Measurements from ENCODE around the gene TSPAN8. TPM values are rescaled to one million over a fixed set of nuclear protein-coding genes. Genes with fewer than 3 reads are reported as not detected.

TSPAN8 gene
- total RNA-seq, 6 donors from 2014 or later = 10.8 to 26.3 (median 13.7) TPM

DNA sequence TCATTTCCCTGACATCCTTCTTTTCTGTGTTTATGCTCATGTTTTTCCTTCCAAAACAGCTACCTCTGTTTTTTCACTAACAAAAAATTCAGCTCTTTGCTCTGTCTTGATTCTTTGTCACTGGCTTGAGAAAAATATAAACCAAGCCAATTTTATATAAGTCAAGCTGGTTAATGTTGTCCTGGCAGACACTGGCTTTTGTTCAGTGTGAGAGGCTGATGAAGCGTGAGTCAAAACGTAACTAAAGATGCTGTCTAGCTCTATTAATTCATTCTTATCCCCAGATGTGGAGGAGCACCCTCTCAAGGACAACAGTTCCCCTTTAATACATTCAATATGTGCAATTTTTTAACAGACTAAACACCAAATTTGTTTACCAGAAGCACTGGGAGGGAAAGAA is 15.8 kb downstream of the TSPAN8 start:
- Histone ChIP-seq H3K9me3 (no peaks in the 10 kb centered on the region), H3K27ac (peak overlapping the region; percentile 16 to 67 (median 56)), H3K36me3 (no peaks in the 10 kb centered on the region), H3K27me3 (no peaks in the 10 kb centered on the region), H3K4me1 (peaks cover 0 to 8% (median 7%) of the 10 kb centered on the region in 4 donors), H3K4me3 (no peak overlapping the region)
- TF ChIP-seq POLR2A (IDR thresholded peaks at IDR 0.05) (no peak), POLR2AphosphoS5 (IDR thresholded peaks at IDR 0.05) (no peak), EP300 (IDR thresholded peaks at IDR 0.05) (no peak)
- TF ChIP-seq, protein P1, sequence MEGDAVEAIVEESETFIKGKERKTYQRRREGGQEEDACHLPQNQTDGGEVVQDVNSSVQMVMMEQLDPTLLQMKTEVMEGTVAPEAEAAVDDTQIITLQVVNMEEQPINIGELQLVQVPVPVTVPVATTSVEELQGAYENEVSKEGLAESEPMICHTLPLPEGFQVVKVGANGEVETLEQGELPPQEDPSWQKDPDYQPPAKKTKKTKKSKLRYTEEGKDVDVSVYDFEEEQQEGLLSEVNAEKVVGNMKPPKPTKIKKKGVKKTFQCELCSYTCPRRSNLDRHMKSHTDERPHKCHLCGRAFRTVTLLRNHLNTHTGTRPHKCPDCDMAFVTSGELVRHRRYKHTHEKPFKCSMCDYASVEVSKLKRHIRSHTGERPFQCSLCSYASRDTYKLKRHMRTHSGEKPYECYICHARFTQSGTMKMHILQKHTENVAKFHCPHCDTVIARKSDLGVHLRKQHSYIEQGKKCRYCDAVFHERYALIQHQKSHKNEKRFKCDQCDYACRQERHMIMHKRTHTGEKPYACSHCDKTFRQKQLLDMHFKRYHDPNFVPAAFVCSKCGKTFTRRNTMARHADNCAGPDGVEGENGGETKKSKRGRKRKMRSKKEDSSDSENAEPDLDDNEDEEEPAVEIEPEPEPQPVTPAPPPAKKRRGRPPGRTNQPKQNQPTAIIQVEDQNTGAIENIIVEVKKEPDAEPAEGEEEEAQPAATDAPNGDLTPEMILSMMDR (IDR thresholded peaks at IDR 0.05) = no peak
- WGBS, 2 donors = 74 to 81% methylated on average over 2 of the region's 2 CpGs
- ATAC-seq (ENCODE audit: low FRiP score in 2 of 2) (no peak), DNase-seq (no peak)

DNA sequence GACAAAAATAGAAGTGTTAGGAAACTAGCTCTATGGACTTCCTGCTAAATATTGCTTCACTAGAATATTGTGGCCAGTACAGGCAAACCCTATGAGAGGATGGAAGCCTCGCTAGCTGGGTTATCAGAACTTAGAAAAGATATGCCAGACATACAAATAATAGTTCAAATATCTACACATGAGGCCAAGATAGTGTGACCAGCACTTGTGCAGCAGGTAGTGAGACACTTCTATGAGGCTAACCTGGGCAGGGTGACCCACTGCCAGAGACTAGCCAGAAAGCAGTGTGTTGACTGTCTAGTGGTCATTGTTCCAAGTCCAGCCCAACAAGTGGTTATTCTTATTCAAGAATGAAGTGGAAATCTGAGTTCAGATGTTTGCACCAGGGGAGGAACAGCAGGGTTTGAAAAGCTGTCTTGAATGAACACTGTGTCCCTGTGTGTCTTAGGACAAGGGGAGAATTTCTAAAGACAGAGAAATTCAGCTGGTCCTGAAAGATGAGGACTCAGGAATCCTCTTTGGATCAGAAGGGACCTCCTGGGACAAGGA is 16.3 kb downstream of the TSPAN8 start:
- Histone ChIP-seq H3K36me3 (no peaks in the 10 kb centered on the region), H3K9me3 (no peaks in the 10 kb centered on the region), H3K27ac (peak overlapping the region; percentile 16 to 67 (median 56)), H3K27me3 (no peaks in the 10 kb centered on the region), H3K4me3 (no peak overlapping the region), H3K4me1 (peaks cover 0 to 8% (median 7%) of the 10 kb centered on the region in 4 donors)
- DNase-seq (no peak), ATAC-seq (ENCODE audit: low FRiP score in 2 of 2) (no peak)
- WGBS, 2 donors = 63 to 65% methylated on average over 1 of the region's 1 CpG
- TF ChIP-seq, protein P1 (IDR thresholded peaks at IDR 0.05) = no peak
- no peak for TF ChIP-seq EP300 (IDR thresholded peaks at IDR 0.05)
- TF ChIP-seq POLR2A (IDR thresholded peaks at IDR 0.05) = no peak
- TF ChIP-seq POLR2AphosphoS5 (IDR thresholded peaks at IDR 0.05) = no peak

DNA sequence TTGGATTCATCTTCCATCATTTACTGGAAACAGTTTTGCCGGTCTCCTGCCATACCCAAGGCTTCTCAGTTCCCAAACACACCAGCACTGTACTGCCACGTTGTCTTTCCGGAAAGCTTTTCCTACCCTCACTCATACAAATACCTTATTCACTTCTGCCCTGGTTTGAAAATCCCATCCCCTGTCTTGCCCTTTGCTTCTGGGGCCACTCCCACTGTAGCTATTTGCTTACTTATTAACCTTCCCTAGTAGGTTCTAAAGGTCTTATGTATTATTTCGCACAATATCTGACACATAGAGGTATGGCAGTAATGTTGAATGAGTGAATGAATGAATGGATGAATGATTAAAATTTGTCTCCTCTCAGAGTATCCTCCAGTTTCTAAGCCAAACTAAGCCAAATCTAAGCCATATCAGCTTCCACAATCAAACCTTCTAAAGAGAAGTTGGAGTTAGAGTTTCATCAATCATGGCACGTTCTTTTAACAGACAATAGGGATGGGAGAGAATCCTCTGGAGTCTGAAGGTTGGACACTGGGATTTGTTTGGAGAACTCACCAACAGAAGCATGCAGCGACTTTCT is 18.6 kb downstream of the TSPAN8 start:
- ATAC-seq (ENCODE audit: low FRiP score in 2 of 2) (no peak), DNase-seq (no peak)
- WGBS, 2 donors = 70 to 81% methylated on average over 6 of the region's 6 CpGs
- Histone ChIP-seq H3K36me3 (no peaks in the 10 kb centered on the region), H3K4me1 (peaks cover 0 to 8% (median 7%) of the 10 kb centered on the region in 4 donors), H3K4me3 (no peak overlapping the region), H3K27me3 (no peaks in the 10 kb centered on the region), H3K9me3 (no peaks in the 10 kb centered on the region), H3K27ac (no peak overlapping the region)
- TF ChIP-seq POLR2AphosphoS5 (IDR thresholded peaks at IDR 0.05) = no peak
- TF ChIP-seq, protein P1 (IDR thresholded peaks at IDR 0.05) = no peak
- no peak for TF ChIP-seq EP300 (IDR thresholded peaks at IDR 0.05)
- TF ChIP-seq POLR2A (IDR thresholded peaks at IDR 0.05) = no peak

DNA sequence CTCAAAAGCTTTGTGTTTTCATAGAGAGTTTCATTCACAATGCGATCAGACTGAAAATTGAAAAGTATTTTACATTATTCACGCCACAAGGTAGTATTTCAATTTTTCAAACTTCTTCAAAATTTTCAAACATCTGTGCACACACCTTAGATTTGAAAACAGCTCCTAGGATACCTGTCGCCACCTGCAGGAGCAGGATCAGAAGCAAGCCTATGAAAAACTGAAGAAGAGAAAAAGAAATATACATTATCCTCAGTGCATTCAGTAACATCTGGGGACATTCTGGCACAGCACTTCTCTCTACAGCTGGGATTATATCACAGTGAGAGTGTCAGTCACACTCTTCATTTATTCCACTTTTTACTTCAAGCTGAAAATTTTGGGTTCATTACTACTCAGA is 19.8 kb downstream of the TSPAN8 start:
- DNase-seq = no peak
- Histone ChIP-seq H3K9me3 (no peaks in the 10 kb centered on the region), H3K27ac (no peak overlapping the region), H3K27me3 (no peaks in the 10 kb centered on the region), H3K4me3 (no peak overlapping the region), H3K4me1 (peaks cover 0 to 8% (median 7%) of the 10 kb centered on the region in 4 donors), H3K36me3 (no peaks in the 10 kb centered on the region)
- TF ChIP-seq POLR2AphosphoS5 (IDR thresholded peaks at IDR 0.05) (no peak), EP300 (IDR thresholded peaks at IDR 0.05) (no peak), POLR2A (IDR thresholded peaks at IDR 0.05) (no peak)
- TF ChIP-seq, protein P1 (IDR thresholded peaks at IDR 0.05) = no peak
- no peak for ATAC-seq (ENCODE audit: low FRiP score in 2 of 2)
- 65 to 74% methylated on average over 3 of the region's 3 CpGs for WGBS, 2 donors

DNA sequence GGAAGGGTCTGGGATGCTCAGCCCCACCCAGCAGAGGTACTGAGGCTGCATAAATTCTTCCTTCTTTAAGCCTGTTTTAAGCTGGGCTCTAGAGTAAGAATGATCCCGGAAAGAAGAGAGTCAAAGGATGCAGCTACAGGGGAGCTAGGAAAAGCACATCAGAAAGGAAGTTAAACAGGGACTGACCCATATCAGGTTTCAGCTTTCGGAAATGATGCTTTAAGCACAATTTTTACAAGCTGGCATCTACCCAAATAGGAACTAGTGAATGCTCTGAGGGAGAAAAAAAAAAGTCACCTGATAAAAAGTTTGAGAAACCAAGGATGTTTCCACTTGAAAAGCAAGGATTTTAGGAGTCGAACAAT is 22.0 kb downstream of the TSPAN8 start:
- no peak for DNase-seq

More for the DNA sequence above, 22.0 kb downstream of the TSPAN8 start:
- Histone ChIP-seq H3K27ac (no peak overlapping the region), H3K4me3 (no peak overlapping the region), H3K36me3 (no peaks in the 10 kb centered on the region), H3K9me3 (no peaks in the 10 kb centered on the region), H3K27me3 (no peaks in the 10 kb centered on the region), H3K4me1 (no peaks in the 10 kb centered on the region)
- no peak for ATAC-seq (ENCODE audit: low FRiP score in 2 of 2)
- no peak for TF ChIP-seq EP300 (IDR thresholded peaks at IDR 0.05)
- no peak for TF ChIP-seq POLR2AphosphoS5 (IDR thresholded peaks at IDR 0.05)
- no peak for TF ChIP-seq POLR2A (IDR thresholded peaks at IDR 0.05)
- TF ChIP-seq, protein P1 (IDR thresholded peaks at IDR 0.05) = no peak
- 54 to 66% methylated on average over 3 of the region's 3 CpGs for WGBS, 2 donors
